Cardiac fibroblast (primary cell): Measurements from ENCODE around the gene POLD4.

ENCODE experiments used
- DNase-seq, 2 donors: peaks; one replicate each; pipeline versions ENCODE4 v3.0.0 to v3.0.0-alpha.2; 2010; ENCODE audit warnings: low read depth in 2 of 2
- H3K4me3 ChIP-seq, 2 donors: replicated peaks in 1 of 2; 1 replicate in 1 of 2; 2 replicates in 1 of 2; pipeline ENCODE4 v1.5.1; 2011; ENCODE audit warnings: low read depth in 2 of 2, low read length in 2 of 2, mild to moderate bottlenecking in 2 of 2, moderate library complexity in 1 of 2
- CTCF ChIP-seq: IDR thresholded peaks from one replicate; pipeline ENCODE4 v1.5.1; 2011; ENCODE audit warnings: low read depth, mild to moderate bottlenecking, low read length, inconsistent platforms

Gene POLD4

GRCh38 chr11:67364783-67365722 is 11.7 kb upstream of the POLD4 start:
- no peak overlapping the region for H3K4me3 ChIP-seq
- no peak for DNase-seq
- TF ChIP-seq CTCF, result no peak

- no peak for TF ChIP-seq CTCF
- no peak overlapping the region for H3K4me3 ChIP-seq
- DNase-seq, result no peak
Measured at GRCh38 chr11:67364169-67364568, 10.8 kb upstream of the POLD4 start.

GRCh38 chr11:67357831-67358670 is 4.7 kb upstream of the POLD4 start:
- H3K4me3 ChIP-seq, result no peak overlapping the region
- DNase-seq, result peak; percentile 54 to 61

GRCh38 chr11:67356864-67357561 is 3.7 kb upstream of the POLD4 start:
- DNase-seq, result peak; percentile 84 to 86
- H3K4me3 ChIP-seq, result no peak overlapping the region
- TF ChIP-seq CTCF, result peak; percentile 96

More at GRCh38 chr11:67357831-67358670, 4.7 kb upstream of the POLD4 start:
- TF ChIP-seq CTCF, result no peak

- H3K4me3 ChIP-seq, result no peak overlapping the region
- TF ChIP-seq CTCF, result no peak
- no peak for DNase-seq
Measured at GRCh38 chr11:67356387-67356863, 3.1 kb upstream of the POLD4 start.

- H3K4me3 ChIP-seq, result no peak overlapping the region
Measured at GRCh38 chr11:67355794-67356386, 2.5 kb upstream of the POLD4 start.

More at GRCh38 chr11:67355794-67356386, 2.5 kb upstream of the POLD4 start:
- no peak for TF ChIP-seq CTCF
- DNase-seq, result no peak
